Measurements from ENCODE around the gene SYNM. TPM values are rescaled to one million over a fixed set of nuclear protein-coding genes. Genes with fewer than 3 reads are reported as not detected.

The SYNM gene
- total RNA-seq, 1 donor from 2014 or later, result 1.1 TPM

GRCh38 chr15:99129644-99130043 lies 24.8 kb downstream of the SYNM start:
- Mint-ChIP-seq H3K27ac (no peak overlapping the region), H3K27me3 (no peaks in the 10 kb centered on the region), H3K9me3 (ENCODE audit: low read depth) (peaks cover 8% of the 10 kb centered on the region), H3K4me3 (ENCODE audit: low read depth) (no peak overlapping the region), H3K36me3 (ENCODE audit: insufficient read depth) (peaks cover 20% of the 10 kb centered on the region), H3K4me1 (ENCODE audit: low read depth) (peaks cover 2% of the 10 kb centered on the region)
- TF ChIP-seq, protein P1, sequence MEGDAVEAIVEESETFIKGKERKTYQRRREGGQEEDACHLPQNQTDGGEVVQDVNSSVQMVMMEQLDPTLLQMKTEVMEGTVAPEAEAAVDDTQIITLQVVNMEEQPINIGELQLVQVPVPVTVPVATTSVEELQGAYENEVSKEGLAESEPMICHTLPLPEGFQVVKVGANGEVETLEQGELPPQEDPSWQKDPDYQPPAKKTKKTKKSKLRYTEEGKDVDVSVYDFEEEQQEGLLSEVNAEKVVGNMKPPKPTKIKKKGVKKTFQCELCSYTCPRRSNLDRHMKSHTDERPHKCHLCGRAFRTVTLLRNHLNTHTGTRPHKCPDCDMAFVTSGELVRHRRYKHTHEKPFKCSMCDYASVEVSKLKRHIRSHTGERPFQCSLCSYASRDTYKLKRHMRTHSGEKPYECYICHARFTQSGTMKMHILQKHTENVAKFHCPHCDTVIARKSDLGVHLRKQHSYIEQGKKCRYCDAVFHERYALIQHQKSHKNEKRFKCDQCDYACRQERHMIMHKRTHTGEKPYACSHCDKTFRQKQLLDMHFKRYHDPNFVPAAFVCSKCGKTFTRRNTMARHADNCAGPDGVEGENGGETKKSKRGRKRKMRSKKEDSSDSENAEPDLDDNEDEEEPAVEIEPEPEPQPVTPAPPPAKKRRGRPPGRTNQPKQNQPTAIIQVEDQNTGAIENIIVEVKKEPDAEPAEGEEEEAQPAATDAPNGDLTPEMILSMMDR (IDR thresholded peaks at IDR 0.05; ENCODE audit: unreplicated experiment), result no peak
- no peak for DNase-seq (ENCODE audit: low spot score, unreplicated experiment)

- Mint-ChIP-seq H3K27me3 (no peaks in the 10 kb centered on the region), H3K4me3 (ENCODE audit: low read depth) (no peak overlapping the region), H3K4me1 (ENCODE audit: low read depth) (peaks cover 4% of the 10 kb centered on the region), H3K9me3 (ENCODE audit: low read depth) (peaks cover 8% of the 10 kb centered on the region), H3K36me3 (ENCODE audit: insufficient read depth) (peaks cover 22% of the 10 kb centered on the region), H3K27ac (no peak overlapping the region)
- TF ChIP-seq, protein P1 (IDR thresholded peaks at IDR 0.05; ENCODE audit: unreplicated experiment), result no peak
- DNase-seq (ENCODE audit: low spot score, unreplicated experiment), result no peak
Observed at GRCh38 chr15:99130314-99130713, 25.4 kb downstream of the SYNM start.

- no peak overlapping the region for H3K27ac Mint-ChIP-seq
- peaks cover 4% of the 10 kb centered on the region for H3K4me1 Mint-ChIP-seq (ENCODE audit: low read depth)
- peaks cover 8% of the 10 kb centered on the region for H3K9me3 Mint-ChIP-seq (ENCODE audit: low read depth)
- H3K36me3 Mint-ChIP-seq (ENCODE audit: insufficient read depth), result peaks cover 22% of the 10 kb centered on the region
- TF ChIP-seq, protein P1 (IDR thresholded peaks at IDR 0.05; ENCODE audit: unreplicated experiment), result no peak
- H3K27me3 Mint-ChIP-seq, result no peaks in the 10 kb centered on the region
- no peak overlapping the region for H3K4me3 Mint-ChIP-seq (ENCODE audit: low read depth)
- no peak for DNase-seq (ENCODE audit: low spot score, unreplicated experiment)
Observed at GRCh38 chr15:99130765-99131440, 26.0 kb downstream of the SYNM start.

GRCh38 chr15:99131441-99132023 lies 26.7 kb downstream of the SYNM start:
- DNase-seq (ENCODE audit: low spot score, unreplicated experiment), result no peak
- Mint-ChIP-seq H3K4me3 (ENCODE audit: low read depth) (no peak overlapping the region), H3K36me3 (ENCODE audit: insufficient read depth) (peaks cover 22% of the 10 kb centered on the region), H3K27me3 (no peaks in the 10 kb centered on the region), H3K9me3 (ENCODE audit: low read depth) (peaks cover 8% of the 10 kb centered on the region), H3K27ac (no peak overlapping the region), H3K4me1 (ENCODE audit: low read depth) (peaks cover 4% of the 10 kb centered on the region)
- TF ChIP-seq, protein P1 (IDR thresholded peaks at IDR 0.05; ENCODE audit: unreplicated experiment), result no peak

DNA sequence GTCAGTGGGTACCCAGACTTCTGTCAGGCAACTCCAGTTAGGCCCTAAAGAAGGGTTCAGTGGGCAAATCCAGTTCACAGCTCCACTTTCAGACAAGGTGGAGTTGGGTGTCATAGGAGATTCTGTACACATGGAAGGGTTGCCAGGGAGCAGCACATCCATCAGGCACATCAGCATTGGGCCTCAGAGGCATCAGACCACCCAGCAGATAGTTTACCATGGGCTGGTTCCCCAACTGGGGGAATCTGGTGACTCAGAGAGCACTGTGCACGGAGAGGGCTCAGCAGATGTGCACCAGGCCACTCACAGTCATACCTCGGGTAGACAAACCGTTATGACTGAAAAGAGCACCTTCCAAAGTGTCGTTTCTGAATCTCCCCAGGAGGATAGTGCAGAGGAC lies 27.2 kb downstream of the SYNM start:
- H3K4me1 Mint-ChIP-seq (ENCODE audit: low read depth), result peaks cover 4% of the 10 kb centered on the region
- H3K36me3 Mint-ChIP-seq (ENCODE audit: insufficient read depth), result peaks cover 23% of the 10 kb centered on the region
- no peaks in the 10 kb centered on the region for H3K27me3 Mint-ChIP-seq
- H3K9me3 Mint-ChIP-seq (ENCODE audit: low read depth), result peaks cover 8% of the 10 kb centered on the region
- DNase-seq (ENCODE audit: low spot score, unreplicated experiment), result no peak
- no peak overlapping the region for H3K27ac Mint-ChIP-seq
- TF ChIP-seq, protein P1 (IDR thresholded peaks at IDR 0.05; ENCODE audit: unreplicated experiment), result no peak
- H3K4me3 Mint-ChIP-seq (ENCODE audit: low read depth), result no peak overlapping the region

All from progenitor cell of endocrine pancreas (in vitro differentiated cells).